ENCODE data around the gene FBXW2. TPM values are rescaled to one million over a fixed set of nuclear protein-coding genes. Genes with fewer than 3 reads are reported as not detected.

The FBXW2 gene
- polyA plus RNA-seq, 1 donor, result 32.9 TPM

DNA sequence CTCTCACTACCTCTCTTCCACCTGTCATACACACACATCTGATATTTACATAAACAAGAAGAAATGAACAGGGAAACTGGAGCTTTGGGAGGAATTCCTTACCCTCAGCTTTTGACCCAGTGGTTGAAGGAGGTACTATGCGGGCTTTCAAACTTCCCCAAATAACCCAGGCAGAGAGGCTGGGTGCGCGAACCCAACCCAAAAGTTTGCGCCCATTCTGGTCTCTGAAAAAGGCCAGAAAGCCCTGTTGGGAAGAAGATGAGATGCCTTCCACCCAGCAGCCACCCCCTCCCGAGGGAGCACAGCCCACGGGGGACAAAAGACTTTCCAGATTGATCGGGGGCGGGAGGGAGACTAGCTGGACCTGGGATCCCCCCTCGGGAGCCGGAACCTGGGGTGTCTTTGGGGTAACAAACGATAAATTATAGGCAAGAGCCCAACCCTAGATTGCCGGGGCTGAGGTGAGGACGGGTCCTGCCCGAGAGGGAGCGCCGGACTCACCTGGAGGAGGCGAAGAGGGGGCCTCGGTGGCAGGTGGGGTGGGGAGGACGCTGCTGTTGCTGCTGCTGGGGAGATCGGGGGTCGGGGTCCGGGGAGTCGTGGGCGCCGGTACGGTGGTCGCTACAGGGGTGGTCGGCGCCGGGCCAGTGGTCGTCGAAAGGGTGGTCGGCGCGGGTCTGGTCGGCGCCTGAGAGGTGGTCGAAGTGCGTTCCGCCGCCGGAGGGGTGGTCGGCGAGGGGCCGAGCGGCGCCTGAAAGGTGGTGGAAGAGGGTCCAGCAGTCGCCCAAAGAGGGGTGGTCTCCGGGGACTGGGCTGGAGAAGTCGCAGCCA is 79.7 kb downstream of the FBXW2 start:
- no peak for DNase-seq

- no peak for DNase-seq
Observed at GRCh38 chr9:120712539-120713031, 80.6 kb downstream of the FBXW2 start.

- no peak for DNase-seq
Observed at GRCh38 chr9:120711841-120712538, 81.2 kb downstream of the FBXW2 start.

GRCh38 chr9:120711354-120711753 is 81.9 kb downstream of the FBXW2 start:
- no peak for DNase-seq

- DNase-seq, result no peak
Observed at GRCh38 chr9:120710110-120710981, 82.9 kb downstream of the FBXW2 start.

- DNase-seq, result no peak
Observed at GRCh38 chr9:120708526-120709224, 84.5 kb downstream of the FBXW2 start.

DNA sequence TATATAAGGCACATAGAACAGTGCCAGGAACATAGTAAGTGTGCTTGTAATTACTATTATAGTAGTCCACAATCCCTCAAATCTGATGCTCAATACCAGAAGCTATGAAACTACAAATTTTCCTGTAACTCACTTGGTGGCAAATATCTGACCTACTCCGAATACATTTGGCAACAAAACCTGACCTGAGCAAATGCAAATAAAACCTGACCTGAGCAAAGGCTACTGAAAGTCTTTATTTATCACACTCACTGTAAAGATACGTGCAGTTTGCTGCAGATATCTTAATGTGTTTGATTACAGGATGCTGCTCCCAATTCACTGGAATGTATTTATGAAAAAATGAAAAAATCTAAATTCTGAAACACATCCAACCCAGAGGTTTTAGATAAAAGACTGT is 86.0 kb downstream of the FBXW2 start:
- no peak for DNase-seq

Other genes with a start within 250 kb of the FBXW2 start
- gene CDK5RAP2, start 213.2 kb downstream of the FBXW2 start, polyA plus RNA-seq (ENCODE audit: insufficient read length), result 59.8 TPM
- gene MEGF9, start 78.9 kb downstream of the FBXW2 start, polyA plus RNA-seq (ENCODE audit: insufficient read length), result 6.9 TPM
- gene PSMD5, start 49.5 kb upstream of the FBXW2 start, polyA plus RNA-seq (ENCODE audit: insufficient read length), result 20.6 TPM
- gene PHF19, start 83.8 kb upstream of the FBXW2 start, polyA plus RNA-seq (ENCODE audit: insufficient read length), result 36.0 TPM
- 4.7 TPM for gene TRAF1, start 133.4 kb upstream of the FBXW2 start, polyA plus RNA-seq (ENCODE audit: insufficient read length)